ENCODE measurements around the gene LYPD8.

DNA sequence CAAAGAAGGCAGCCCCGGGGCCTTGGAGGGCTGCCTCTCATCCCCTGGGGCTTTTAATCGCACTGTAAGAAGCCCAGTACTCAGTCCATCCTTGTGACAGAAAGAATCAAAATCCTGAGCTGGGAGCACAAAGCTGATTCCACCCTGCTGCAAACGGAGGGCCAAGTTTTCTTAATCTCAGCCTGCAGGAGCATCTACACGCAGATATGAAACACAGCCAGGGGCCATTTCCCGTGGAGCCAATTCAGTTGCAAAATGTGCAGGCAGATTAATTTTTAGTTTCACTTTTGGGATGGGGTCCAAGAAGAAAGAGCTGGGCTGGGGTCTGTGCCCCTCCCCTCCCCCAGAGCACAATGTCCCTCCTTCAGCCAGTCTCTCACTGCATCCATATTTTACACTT, 4.4 kb downstream of the LYPD8 start:
- no peak for TF ChIP-seq TCF12 (IDR thresholded peaks at IDR 0.05; ENCODE audit: low read depth)
- no peak for TF ChIP-seq TAF1 (IDR thresholded peaks at IDR 0.05; ENCODE audit: low read depth)

Data from Ishikawa (cell line).